OCI-LY1 (cell line): ENCODE data around the gene MYO5B.

ENCODE experiments used
- H2AFZ ChIP-seq: fragments of 200-600 bp; sonication (generic), shearing (Covaris generic); 2 replicates; pipeline ENCODE4 v1.6.0; 2014; ENCODE audit warnings: antibody characterized with exemption, mild to moderate bottlenecking, low read length
- H3F3A ChIP-seq: fragments of 200-600 bp; sonication (generic), shearing (Covaris generic); 2 replicates; pipeline ENCODE4 v1.6.0; 2014; ENCODE audit warnings: mild to moderate bottlenecking, antibody characterized with exemption, low read length, moderate library complexity; ENCODE audit not compliant: insufficient read depth
- H3K27ac ChIP-seq: fragments of 200-600 bp; sonication (generic); 2 replicates; pipeline ENCODE4 v1.5.1; 2014; ENCODE audit warnings: low read length, mixed run types, mild to moderate bottlenecking, low read depth; ENCODE audit not compliant: poor library complexity, severe bottlenecking
- H3K27me3 ChIP-seq: fragments of 200-600 bp; sonication (generic); 2 replicates; pipeline ENCODE4 v1.6.0; 2014; ENCODE audit warnings: antibody characterized with exemption, mild to moderate bottlenecking, low read length, moderate library complexity; ENCODE audit not compliant: insufficient read depth
- H3K36me3 ChIP-seq: fragments of 200-600 bp; sonication (generic); 2 replicates; pipeline ENCODE4 v1.6.1; 2014; ENCODE audit warnings: mild to moderate bottlenecking, antibody characterized with exemption, low read length, moderate library complexity, mixed read lengths; ENCODE audit not compliant: insufficient read depth
- H3K4me1 ChIP-seq: fragments of 200-600 bp; sonication (generic); 2 replicates; pipeline ENCODE4 v1.5.1; 2014; ENCODE audit warnings: mild to moderate bottlenecking, low read length, moderate library complexity; ENCODE audit not compliant: insufficient read depth, severe bottlenecking
- H3K4me2 ChIP-seq: fragments of 200-600 bp; sonication (generic), shearing (Covaris generic); 2 replicates; pipeline ENCODE4 v1.6.1; 2014; ENCODE audit warnings: low read length
- H3K4me3 ChIP-seq: fragments of 200-600 bp; sonication (generic); 2 replicates; pipeline ENCODE4 v1.5.1; 2014; ENCODE audit warnings: low read length, low read depth, mild to moderate bottlenecking, mixed read lengths; ENCODE audit not compliant: poor library complexity, severe bottlenecking
- H3K79me2 ChIP-seq: fragments of 200-600 bp; shearing (Covaris generic); 2 replicates; pipeline ENCODE4 v1.6.1; 2016; ENCODE audit warnings: mixed run types, low read length, mixed read lengths; ENCODE audit not compliant: insufficient read depth
- H3K9ac ChIP-seq: fragments of 200-600 bp; sonication (generic), shearing (Covaris generic); 2 replicates; pipeline ENCODE4 v1.6.1; 2014; ENCODE audit warnings: mild to moderate bottlenecking, low read length, mixed read lengths
- H3K9me2 ChIP-seq: fragments of 200-600 bp; sonication (generic), shearing (Covaris generic); 2 replicates; pipeline ENCODE4 v1.6.1; 2014; ENCODE audit warnings: low read depth, mild to moderate bottlenecking, low read length, mixed read lengths
- H3K9me3 ChIP-seq: fragments of 200-600 bp; shearing (Covaris generic); 2 replicates; pipeline ENCODE4 v1.6.1; 2014; ENCODE audit warnings: low read length, mixed read lengths
- H4K20me1 ChIP-seq: fragments of 200-600 bp; sonication (generic), shearing (Covaris generic); 2 replicates; pipeline ENCODE4 v1.6.0; 2016; ENCODE audit warnings: mild to moderate bottlenecking, low read length; ENCODE audit not compliant: insufficient read depth
- EZH2 ChIP-seq: fragments of 200-600 bp; sonication (generic), shearing (Covaris generic); IDR thresholded peaks from 2 replicates; pipeline ENCODE4 v1.8.0; 2017; ENCODE audit warnings: borderline replicate concordance, mixed run types, mild to moderate bottlenecking, antibody characterized with exemption, low read length, moderate library complexity, mixed read lengths
- TF ChIP-seq, protein P1 (sequence below): fragments of 200-600 bp; sonication (generic), shearing (Covaris generic); IDR thresholded peaks from 2 replicates; pipeline ENCODE4 v1.5.1; 2017; ENCODE audit warnings: mild to moderate bottlenecking, antibody characterized with exemption, low read length, moderate library complexity, mixed read lengths

MYO5B gene

DNA sequence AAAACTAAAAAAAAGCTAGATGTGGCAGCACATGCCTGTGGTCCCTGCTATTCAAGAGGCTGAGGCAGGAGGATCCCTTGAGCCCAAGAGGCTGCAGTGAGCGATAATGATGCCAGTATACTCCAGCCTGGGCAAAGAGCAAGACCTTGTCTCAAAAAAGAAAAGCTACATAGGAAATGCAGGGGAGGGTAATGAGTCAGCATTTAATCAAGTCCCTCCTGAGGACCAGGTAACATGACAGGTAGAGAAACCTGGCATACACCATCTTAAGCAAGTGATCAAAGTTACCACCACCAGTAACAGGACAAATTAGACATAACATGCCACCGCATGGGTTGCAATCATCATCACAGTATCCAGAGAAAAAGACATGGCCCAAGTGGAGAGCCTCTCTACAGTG lies 25.8 kb downstream of the MYO5B start:
- H3K4me1 ChIP-seq = no peaks in the 10 kb centered on the region
- TF ChIP-seq, protein P1, sequence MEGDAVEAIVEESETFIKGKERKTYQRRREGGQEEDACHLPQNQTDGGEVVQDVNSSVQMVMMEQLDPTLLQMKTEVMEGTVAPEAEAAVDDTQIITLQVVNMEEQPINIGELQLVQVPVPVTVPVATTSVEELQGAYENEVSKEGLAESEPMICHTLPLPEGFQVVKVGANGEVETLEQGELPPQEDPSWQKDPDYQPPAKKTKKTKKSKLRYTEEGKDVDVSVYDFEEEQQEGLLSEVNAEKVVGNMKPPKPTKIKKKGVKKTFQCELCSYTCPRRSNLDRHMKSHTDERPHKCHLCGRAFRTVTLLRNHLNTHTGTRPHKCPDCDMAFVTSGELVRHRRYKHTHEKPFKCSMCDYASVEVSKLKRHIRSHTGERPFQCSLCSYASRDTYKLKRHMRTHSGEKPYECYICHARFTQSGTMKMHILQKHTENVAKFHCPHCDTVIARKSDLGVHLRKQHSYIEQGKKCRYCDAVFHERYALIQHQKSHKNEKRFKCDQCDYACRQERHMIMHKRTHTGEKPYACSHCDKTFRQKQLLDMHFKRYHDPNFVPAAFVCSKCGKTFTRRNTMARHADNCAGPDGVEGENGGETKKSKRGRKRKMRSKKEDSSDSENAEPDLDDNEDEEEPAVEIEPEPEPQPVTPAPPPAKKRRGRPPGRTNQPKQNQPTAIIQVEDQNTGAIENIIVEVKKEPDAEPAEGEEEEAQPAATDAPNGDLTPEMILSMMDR = no peak
- TF ChIP-seq EZH2 = no peak
- H3K9me2 ChIP-seq = no peaks in the 10 kb centered on the region
- no peak overlapping the region for H3K9ac ChIP-seq
- no peaks in the 10 kb centered on the region for H3F3A ChIP-seq
- H3K36me3 ChIP-seq = no peaks in the 10 kb centered on the region
- H3K9me3 ChIP-seq = no peaks in the 10 kb centered on the region
- no peak overlapping the region for H2AFZ ChIP-seq
- H3K27me3 ChIP-seq = no peaks in the 10 kb centered on the region
- H3K4me3 ChIP-seq = no peak overlapping the region
- H4K20me1 ChIP-seq = no peaks in the 10 kb centered on the region
- no peak overlapping the region for H3K27ac ChIP-seq
- H3K79me2 ChIP-seq = no peaks in the 10 kb centered on the region
- no peak overlapping the region for H3K4me2 ChIP-seq

DNA sequence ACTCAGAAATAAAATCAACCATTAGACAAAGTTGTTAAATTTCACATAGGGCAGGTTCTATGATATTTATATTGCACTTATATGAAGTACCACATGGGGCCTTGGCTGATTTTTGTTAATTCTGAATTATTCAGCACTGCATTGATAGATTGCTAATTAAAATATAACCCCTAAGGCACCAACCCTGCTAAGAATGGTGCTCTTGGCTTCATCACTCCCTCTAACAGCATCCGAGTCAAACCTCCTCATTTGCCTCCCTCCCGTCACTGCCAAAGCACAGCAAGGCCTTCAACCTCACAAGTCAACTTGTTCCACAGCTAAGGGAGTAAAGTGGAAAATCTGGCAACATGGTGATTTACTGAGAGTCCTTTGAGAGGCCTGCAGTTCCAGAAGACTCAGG lies 27.0 kb downstream of the MYO5B start:
- H3K9me2 ChIP-seq = no peaks in the 10 kb centered on the region
- no peaks in the 10 kb centered on the region for H3K79me2 ChIP-seq
- H3F3A ChIP-seq = no peaks in the 10 kb centered on the region
- no peak overlapping the region for H2AFZ ChIP-seq
- H3K27me3 ChIP-seq = no peaks in the 10 kb centered on the region
- TF ChIP-seq EZH2 = no peak
- TF ChIP-seq, protein P1 = no peak
- no peak overlapping the region for H3K9ac ChIP-seq
- no peak overlapping the region for H3K4me2 ChIP-seq
- H3K9me3 ChIP-seq = no peaks in the 10 kb centered on the region
- H3K4me3 ChIP-seq = no peak overlapping the region
- no peaks in the 10 kb centered on the region for H3K4me1 ChIP-seq
- no peaks in the 10 kb centered on the region for H3K36me3 ChIP-seq
- H3K27ac ChIP-seq = no peak overlapping the region
- no peaks in the 10 kb centered on the region for H4K20me1 ChIP-seq

DNA sequence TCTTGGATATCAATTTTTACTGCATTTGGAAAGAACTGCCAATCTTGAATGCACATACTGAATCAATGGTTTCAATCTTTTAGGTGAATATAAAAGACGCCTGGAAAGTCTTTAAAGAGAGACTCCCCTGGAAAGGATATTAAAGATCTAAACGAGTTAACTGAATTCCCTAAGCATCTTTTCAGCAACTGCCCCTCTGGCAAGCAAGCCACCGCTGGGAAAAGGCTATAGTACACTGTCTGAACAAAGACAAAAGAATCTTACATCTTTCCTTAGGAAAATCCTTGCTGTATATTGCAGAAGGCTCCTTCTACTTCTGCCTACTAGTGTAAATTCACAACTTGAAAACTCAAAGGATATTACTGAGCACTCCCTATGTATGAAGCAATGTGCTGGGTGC lies 28.0 kb downstream of the MYO5B start:
- TF ChIP-seq, protein P1 = no peak
- TF ChIP-seq EZH2 = no peak
- no peaks in the 10 kb centered on the region for H4K20me1 ChIP-seq
- H3K36me3 ChIP-seq = no peaks in the 10 kb centered on the region
- no peaks in the 10 kb centered on the region for H3K79me2 ChIP-seq
- H3K4me2 ChIP-seq = no peak overlapping the region
- no peaks in the 10 kb centered on the region for H3F3A ChIP-seq
- H3K4me3 ChIP-seq = no peak overlapping the region
- H3K27me3 ChIP-seq = no peaks in the 10 kb centered on the region
- no peaks in the 10 kb centered on the region for H3K4me1 ChIP-seq
- H3K27ac ChIP-seq = no peak overlapping the region
- H2AFZ ChIP-seq = no peak overlapping the region
- no peak overlapping the region for H3K9ac ChIP-seq
- H3K9me3 ChIP-seq = no peaks in the 10 kb centered on the region
- no peaks in the 10 kb centered on the region for H3K9me2 ChIP-seq
